ENCODE measurements around the gene PLCB1.

- TF ChIP-seq EZH2 (IDR thresholded peaks at IDR 0.05; ENCODE audit: borderline replicate concordance, low read depth, low read length, severe bottlenecking) (no peak), CTCF (IDR thresholded peaks at IDR 0.05; ENCODE audit: extremely low read depth in 1 of 2, insufficient read depth in 1 of 2, low read depth in 1 of 2, low read length in 2 of 2) (no peak), MYC (IDR thresholded peaks at IDR 0.05; ENCODE audit: low read depth, low read length) (no peak), POLR2AphosphoS5 (IDR thresholded peaks at IDR 0.05; ENCODE audit: insufficient read depth, low read depth, low read length) (no peak), MAX (IDR thresholded peaks at IDR 0.05; ENCODE audit: insufficient read depth, insufficient read length) (no peak)
Observed at GRCh38 chr20:8246716-8247115, 114.7 kb downstream of the PLCB1 start.
